GM18508 (cell line): Measurements from ENCODE around the gene PIGK.
A peak's percentile ranks its signal among the peaks of the same experiment; 100 is the strongest.
"Not testable (repeated sequence)": the region's sequence is repeated elsewhere in the genome, so short reads cannot be mapped to it uniquely, and the experiment has no call there.

Experiments used
- ATAC-seq: cut with Tn5 transposase; IDR thresholded peaks from one replicate; pipeline ENCODE4 v1.9.1; 2021; ENCODE audit warnings: moderate number of reproducible peaks; ENCODE audit not compliant: insufficient read depth, unreplicated experiment

PIGK gene

GRCh38 chr1:77219166-77219887 is at the start of gene PIGK:
TSS of gene PIGK (minus strand) at chr1:77219430. CDS start at chr1:77219402, 28 bp downstream.
- peak; percentile 86 for ATAC-seq

- ATAC-seq = no peak
Observed at GRCh38 chr1:77267035-77267434, 47.8 kb upstream of the PIGK start.

- no peak for ATAC-seq
Observed at GRCh38 chr1:77265180-77265579, 46.0 kb upstream of the PIGK start.

GRCh38 chr1:77263708-77264107 is 44.5 kb upstream of the PIGK start:
- ATAC-seq = no peak

DNA sequence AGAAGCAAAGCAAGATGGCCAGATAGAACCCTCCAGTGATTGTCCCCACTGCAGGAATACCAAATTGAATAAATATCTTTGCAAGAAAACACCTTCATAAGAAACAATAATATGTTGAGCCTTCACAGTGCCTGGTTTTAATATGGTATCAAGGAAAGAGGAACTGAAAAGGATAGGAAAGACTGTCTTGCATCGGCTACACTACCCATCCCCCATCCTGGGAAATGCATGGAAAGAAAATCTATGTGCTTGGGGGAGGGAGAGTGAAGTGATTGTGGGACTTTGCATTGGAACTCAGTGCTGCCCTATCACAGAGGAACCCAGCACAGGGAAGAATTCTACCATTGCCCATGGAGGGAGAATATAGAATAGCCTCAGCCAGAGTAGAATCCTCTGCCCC is 34.0 kb upstream of the PIGK start:
- no peak for ATAC-seq

DNA sequence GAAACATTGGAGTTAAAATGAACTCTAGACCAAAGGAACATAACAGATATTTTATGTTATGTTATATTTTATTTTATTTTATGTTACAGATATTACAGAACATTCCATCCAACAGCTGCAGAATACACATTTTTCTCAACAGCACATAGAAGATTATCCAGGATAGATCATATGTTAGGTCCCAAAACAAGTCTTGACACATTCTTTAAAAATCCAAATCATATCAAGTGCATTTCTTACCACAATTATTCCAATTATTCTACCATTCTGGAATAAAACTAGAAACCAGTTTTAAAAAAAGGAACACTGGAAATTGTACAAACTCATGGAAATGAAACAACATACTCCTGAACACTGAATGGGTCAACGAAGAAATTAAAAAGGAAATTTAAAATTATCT is 30.9 kb upstream of the PIGK start:
- no peak for ATAC-seq

DNA sequence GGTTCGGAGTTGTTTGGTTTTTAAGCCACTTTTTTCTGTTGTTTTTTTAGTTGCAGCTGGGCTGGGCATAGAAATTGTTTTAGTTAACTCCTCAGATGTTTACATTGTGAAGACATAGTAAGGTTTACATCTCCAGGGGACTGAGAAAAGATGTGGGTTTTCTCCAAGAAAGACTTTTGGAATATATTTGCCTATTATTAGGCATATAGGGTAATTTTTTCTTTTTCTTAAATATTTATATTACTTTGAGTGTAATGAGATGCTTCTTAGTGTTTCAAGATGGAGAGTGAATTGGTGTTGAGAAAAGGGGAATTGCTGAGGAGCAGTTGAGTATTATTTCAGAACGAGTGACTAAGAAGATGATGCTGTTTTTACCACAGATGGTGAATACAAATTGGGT is 26.6 kb upstream of the PIGK start:
- ATAC-seq = no peak

DNA sequence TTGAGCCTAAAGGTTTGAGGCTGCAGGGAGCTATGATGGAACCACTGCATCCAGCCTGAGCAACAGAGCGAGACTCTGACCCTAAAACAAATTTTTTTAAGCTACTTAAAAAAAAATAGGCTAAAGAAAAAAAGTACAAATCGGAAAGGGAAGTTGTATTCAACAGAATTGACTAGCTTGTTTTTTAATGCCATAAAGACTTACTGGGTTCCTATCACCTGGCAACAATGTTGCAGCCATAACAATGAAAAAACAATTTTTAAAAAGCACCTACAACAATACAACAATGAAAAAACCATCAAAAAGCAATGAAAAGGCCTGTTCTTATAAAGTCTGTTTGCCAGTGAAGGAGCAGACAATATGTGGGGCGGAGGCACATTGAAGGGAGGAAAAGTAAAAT is 20.1 kb upstream of the PIGK start:
- ATAC-seq = no peak

DNA sequence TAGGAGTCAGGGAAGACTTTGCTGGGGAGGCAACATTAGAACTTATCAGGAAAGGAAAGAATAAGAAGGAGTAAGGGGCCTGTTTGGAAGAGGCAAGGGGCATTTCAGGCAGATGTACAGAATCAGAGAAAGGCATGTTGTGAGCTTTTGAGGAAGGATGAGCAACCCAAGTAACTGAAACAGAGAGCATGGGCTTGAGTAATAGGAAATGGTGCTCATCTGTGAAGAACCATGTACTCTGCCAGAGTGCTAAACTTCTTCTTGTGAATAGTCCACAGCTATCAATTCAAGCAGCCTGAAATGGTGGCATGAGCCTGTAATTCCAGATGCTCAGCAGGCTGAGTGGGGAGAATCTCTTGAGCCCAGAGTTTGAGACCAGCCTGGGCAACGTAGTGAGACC is 19.2 kb upstream of the PIGK start:
- ATAC-seq = no peak

GRCh38 chr1:77234943-77235342 is 15.7 kb upstream of the PIGK start:
- no peak for ATAC-seq

- ATAC-seq = no peak
Observed at GRCh38 chr1:77234096-77234495, 14.9 kb upstream of the PIGK start.

DNA sequence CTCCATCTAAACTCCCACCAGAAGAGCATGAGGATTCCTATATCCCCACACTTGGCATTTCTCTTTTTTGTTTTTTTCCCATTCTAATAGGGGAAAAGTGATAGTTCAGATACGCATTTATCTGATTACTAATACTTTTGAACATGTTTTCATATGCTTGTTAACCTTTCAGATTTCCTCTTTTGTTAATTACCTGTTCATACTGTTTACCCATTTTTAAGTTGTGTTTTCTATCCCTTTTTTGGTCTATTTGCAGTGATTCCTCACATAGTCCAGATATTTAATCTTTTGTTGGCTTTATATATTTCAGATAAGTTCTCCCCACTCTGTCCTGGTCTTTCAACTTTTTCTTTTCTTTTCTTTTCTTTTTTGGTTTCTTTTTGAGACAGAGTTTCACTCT is 13.6 kb upstream of the PIGK start:
- no peak for ATAC-seq

- ATAC-seq = no peak
Observed at GRCh38 chr1:77230051-77230450, 10.8 kb upstream of the PIGK start.

GRCh38 chr1:77228836-77229235 is 9.6 kb upstream of the PIGK start:
- no peak for ATAC-seq

DNA sequence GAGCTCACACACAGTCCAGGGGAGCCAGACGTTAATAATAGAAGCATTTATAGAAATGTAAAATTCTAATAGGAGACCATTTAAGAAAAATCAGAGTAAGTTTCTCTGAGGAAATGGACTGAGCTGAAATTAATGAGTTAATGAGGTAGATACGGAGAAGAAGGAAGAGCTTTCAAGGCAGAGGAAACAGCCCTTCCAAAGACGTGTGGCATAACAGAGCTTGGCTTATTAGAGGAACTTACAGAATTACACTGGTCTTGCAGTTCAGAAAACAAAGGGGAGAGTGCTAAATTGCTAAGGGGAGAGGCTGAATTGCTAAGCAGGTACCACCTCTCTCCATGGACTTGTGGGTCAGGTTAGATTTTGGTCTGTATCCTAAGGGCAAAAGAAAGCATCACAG is 8.2 kb upstream of the PIGK start:
- ATAC-seq = no peak

DNA sequence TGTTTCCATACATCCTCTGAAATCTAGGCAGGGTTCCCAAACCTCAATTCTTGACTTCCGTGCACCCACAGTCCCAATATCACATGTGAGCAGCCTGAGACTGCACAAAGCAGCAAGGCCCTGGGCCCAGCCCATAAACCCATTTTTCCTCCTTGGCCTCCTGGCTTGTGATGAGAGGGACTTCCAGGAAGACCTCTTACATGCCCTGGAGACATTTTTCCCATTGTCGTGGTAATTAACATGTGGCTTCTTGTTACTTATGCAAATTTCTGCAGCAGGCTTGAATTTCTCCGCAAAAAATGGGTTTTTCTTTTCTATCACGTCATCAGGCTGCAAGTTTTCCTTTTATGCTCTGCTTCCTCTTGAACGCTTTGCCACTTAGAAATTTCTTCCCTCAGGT is 3.3 kb upstream of the PIGK start:
- no peak for ATAC-seq

DNA sequence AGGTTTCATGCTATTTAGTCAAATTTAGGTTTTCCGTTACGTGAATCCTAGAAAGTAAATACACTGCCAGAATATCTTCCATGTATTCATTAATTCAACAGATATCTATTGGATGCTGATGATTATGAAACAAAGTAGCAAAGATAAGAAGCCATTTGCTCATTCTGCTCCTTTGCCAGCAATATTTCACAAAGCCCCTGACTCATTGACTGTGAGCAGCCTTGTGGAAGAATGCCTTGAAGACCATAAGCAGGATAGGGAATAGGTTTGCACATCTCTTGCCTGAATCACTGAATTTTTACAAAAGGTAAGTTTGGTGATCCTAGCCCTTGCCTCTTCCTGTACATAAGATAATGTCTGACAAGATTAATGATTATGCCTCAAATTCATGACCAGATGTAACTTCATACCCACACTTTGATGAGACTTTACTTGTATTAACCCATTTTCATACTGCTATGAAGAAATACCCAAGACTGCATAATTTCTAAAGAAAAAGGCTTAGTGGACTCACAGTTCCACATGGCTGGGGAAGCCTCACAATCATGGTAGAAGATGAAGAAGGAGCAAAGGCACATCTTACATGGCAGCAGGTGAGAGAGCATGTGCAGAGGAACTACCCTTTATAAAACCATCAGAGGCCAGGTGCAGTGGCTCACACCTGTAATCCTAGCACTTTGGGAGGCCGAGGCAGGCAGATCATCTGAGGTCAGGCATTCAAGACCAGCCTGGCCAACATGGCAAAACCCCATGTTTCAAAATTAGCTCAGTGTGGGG is 1.6 kb upstream of the PIGK start:
- no peak for ATAC-seq

GRCh38 chr1:77218477-77219165 is 609 bp downstream of the PIGK start:
- ATAC-seq = peak; percentile 22

DNA sequence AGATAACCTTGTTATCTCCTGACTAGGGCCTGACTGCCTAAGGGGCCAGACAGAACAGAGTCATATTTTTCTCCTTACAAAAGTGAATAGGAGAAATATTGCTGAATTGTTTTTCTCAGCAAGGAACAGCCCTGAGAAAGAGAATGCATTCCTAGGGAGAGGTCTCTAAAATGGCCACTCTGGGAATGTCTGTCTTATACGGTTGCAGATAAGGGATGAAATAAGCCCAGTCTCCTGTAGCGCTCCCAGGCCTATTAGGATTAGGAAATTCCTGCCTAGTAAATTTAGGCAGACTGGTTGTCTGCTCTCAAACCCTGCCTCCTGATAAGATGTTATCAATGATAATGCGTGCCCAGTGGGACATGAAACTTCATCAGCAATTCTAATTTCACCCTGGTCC is 15.2 kb downstream of the PIGK start:
- ATAC-seq = not testable (repeated sequence)

DNA sequence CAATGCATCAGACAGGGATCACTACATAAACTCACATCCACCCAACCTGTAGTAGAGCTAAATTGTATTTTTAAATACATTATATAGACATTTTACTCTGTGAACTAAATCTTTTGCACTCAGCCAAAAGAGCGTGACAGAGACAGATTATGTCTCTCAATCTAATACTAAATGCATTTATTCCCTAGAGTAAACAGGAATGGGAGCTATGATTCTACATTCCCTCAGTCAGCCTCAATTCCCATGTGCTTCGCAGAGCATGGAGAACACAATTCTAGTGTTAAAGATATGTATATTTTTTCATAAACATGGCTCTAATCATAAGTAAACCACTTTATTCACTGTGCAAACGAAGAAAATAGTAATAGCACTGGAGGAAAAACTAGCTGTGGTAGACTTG is 16.5 kb downstream of the PIGK start:
- no peak for ATAC-seq

DNA sequence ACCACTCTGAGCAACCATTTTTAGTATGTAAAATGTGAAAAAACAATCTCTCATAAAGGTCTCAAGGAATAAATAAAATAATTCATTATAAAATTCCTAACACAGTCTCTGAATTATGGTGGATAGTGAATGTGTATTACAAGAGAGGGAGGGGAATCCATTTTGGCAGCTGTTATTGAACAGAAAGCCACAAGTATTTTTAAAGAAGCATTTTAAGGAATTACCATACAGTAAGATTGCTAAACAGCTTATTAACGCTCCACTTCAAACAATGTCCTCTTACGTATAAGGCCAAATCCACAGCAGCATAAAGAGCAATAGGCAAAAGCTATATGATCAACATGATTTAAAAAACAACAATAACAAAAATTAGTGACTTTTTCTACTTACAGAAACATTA is 18.4 kb downstream of the PIGK start:
- no peak for ATAC-seq
